Ecto neural progenitor cell (in vitro differentiated cells): Measurements from ENCODE around the gene IRF1.
"Not testable (repeated sequence)": the region's sequence is repeated elsewhere in the genome, so short reads cannot be mapped to it uniquely, and the experiment has no call there.

Experiments used
- DNase-seq: peaks from one replicate; pipeline ENCODE4 v3.0.0-alpha.2; 2018; ENCODE audit warnings: low spot score

The IRF1 gene

DNA sequence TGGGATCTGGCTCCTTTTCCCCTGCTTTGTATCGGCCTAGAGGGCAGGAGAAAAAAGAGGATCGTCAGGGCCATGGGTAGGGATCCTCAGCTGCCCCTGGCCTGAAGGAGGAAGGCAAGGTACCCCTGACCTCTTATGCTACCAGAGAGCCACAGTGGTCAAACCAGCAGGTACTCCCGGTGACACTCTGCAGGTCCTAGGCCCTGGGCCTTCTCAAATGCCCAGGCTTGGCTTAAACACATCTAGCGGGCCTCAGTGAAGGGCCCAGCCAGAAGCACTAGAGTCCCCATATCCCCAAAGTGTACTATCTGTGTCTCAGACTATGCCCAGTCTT lies 3.5 kb downstream of the IRF1 start:
- DNase-seq, result no peak

DNA sequence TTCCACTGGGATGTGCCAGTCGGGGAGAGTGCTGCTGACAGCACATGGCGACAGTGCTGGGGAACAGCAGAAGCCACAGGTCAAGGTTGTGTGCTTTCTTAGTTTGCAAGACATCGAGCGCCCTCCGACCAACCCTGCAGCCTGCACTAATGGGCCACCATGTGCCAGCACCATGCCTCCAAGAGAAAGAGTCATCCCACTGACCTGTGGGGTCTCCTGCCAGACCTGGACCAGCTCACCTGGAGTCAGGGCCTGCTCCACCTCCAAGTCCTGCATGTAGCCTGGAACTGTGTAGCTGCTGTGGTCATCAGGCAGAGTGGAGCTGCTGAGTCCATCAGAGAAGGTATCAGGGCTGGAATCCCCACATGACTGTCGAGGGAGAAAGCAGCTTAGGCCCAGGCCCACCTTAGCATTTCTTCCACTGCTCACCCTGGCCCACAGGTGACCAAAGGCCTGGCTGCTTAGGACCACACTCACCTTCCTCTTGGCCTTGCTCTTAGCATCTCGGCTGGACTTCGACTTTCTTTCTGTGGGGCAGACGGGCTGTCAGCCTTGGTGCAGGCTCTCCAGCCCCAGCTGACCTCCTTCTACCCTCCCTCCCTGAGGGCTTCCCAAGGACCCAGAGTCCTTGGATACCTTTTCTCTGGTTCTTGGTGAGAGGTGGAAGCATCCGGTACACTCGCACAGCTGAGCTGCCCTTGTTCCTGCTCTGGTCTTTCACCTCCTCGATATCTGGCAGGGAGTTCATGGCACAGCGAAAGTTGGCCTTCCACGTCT lies 4.1 kb downstream of the IRF1 start:
- no peak for DNase-seq

DNA sequence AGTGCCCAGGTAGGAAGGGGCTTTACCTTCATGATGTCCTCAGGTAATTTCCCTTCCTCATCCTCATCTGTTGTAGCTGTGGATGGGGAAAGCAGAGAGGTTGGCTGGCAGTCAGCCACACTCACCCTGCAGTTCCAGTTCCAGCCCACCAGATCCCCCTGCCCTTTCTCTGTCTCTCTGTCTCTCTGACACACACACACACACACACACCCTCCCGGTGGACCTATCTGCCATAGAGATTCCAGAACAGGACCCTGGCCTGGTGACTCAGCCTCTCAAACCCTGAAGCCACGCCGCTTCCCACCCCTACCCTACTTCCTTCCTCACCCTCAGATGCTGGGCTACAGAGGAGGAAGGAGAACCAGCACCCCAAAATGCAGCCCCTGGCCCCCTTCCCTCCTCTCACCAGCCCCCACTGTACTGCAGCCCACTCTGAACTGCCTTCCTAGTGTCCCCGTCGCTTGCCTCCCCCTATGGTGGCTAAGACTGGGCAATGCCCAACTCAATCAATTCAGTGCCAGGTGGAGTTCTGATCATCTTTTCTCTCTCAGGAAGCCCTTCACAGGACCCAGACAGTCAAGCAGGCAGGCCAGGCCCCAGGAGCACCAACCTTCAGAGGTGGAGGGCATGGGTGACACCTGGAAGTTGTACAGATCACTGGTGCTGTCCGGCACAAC lies 4.8 kb downstream of the IRF1 start:
- no peak for DNase-seq

DNA sequence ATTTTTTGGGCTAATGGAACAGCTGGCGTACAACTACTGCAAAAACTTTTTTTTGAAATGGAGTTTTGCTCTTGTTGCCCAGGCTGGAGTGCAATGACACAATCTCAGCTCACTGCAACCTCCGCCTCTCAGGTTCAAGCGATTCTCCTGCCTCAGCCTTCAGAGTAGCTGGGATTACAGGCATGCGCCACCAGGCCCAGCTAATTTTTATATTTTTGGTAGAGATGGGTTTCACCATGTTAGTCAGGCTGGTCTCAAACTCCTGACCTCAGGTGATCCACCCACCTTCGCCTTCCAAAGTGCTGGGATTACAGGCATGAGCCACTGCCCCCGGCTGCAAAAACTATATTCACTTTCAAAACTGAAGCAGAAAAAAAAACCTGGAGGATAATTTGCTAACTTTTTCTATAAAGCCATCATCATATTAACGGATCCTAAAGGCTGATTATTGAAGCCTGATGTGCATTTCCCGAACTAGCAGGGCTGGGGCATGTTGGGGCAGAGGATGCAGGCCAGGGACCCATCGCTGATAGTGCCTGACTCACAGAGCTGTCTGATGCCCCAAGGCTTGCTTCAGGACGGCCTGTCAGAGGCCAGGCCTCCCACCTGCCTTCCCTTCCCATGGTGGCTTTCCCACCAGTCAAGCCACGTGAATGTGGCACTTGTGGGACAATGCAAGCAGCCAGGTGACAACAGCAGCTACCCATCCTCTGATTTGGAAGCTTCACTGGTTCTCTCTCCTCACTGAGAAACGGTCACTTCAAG lies 5.5 kb downstream of the IRF1 start:
- not testable (repeated sequence) for DNase-seq

DNA sequence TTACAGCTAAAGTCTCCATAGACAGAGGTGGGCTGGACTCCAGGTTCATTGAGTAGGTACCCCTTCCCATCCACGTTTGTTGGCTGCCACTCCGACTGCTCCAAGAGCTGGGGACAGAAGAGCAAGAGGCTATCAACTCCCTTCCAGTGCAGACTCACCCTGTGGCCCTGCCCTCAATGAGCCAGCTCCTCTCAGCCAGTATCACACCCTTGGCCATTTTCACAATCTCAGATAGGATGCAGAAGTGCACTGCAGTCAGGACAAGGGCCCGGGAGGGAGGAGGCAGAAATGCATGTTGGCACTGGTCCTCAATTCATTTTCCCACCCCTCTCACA lies 6.2 kb downstream of the IRF1 start:
- DNase-seq, result no peak

DNA sequence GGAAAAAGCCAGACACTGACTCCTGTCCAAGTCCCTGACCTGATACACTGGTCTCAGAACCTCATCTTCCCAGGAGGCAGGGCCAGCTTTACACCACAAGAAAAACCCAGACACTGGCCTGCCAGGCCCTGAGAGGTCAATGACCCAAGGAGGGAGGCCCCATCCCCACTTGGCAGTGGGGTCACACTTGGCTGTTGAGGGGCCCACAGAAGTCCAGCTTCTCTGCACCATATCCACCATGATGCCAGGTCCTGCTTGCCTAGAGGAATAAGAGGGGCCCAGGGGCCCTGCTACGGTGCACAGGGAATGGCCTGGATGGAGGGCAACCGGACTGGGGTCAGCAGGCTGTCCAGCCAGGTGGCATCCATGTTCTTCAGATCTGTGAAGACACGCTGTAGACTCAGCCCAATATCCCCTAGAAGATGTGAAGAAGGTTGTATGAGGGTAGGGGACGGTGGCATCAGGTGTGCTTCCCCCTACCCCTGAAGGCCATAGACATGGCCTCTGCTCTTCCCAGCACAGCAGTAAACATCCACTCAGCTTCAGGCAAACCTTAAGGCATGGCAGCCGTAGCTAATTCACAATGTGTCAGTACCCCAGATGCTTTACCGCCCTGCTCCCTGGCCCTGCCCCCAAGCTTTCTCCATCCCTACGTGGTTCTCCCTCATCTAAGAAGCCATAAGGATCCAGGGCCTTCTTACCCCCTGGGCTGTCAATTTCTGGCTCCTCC lies 6.7 kb downstream of the IRF1 start:
- DNase-seq, result no peak

DNA sequence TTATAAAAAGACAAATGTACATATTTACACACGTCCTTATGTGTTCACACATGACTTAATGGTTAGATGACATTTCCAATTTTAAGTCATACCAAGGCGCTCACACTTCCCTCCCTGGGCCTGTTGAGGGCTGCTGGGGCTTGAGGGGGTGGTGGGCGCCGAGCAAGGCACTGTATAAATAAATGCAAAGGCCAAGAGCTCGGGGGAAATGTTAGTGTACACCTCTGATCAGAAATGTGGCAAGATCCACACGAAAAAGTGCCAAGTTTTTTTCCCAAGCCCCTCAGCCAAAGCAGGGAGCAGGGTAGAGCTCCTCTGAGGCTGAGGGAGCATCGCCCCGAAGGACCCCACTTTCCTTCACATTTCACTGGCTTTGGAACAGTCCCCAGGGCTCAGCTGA lies 7.5 kb downstream of the IRF1 start:
- DNase-seq, result no peak

DNA sequence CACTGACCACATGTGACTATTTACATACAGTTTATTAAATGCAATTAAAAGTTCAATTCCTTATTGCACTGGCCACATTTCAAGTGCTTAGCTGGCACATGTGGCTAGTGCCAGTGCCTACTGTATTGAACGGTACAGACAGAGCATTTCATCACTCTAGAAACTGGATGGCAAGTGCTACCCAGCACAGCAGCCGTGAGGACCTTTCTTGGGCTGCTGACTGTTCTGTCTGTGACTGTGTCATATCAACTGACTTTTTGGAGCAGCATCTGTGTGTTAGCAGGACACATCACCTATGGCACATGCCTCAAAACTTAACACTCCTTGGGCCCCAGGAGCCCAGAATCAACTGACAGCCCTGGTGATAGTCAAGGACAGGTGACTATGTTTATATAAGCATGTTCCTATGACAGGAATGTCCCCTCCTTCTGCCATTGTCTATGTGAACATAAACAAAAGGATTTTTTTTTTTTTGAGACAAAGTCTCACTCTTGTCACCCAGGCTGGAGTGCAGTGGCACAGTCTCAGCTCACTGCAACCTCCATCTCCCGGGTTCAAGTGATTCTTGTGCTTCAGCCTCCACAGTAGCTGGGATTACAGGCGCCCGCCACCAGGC lies 8.9 kb downstream of the IRF1 start:
- no peak for DNase-seq

DNA sequence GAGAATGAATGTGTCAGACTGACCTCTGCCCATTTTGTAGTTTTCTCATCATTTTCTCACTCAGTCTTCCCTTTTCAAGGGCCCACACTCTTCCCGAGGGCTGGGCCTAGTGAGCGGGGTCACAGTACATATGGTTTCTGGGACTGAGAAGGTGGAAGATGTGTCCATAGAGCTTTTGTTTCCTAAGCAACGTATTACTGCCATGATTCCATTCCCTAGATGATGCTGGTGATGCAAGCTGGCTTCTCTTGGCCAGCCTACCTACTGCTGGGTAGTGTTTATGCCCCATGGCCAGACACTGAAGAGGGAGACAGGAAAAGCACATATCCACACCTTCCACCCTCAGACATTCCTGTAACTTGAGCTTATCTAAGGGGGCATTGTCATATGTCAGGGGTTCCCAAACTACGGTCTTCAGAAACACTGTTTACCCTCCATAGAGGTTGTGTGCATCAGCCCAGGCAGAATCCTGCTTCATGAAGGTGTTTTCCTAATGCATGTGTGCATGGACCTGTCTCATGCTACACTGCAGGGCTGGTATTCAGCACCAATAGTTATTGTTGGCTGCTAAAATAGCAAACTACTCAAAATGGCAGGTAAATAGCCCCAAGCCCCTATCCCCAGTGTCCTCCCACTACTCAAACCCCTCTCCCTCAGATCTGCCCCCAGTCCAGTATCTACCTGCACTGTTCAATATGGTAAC lies 9.5 kb downstream of the IRF1 start:
- no peak for DNase-seq

DNA sequence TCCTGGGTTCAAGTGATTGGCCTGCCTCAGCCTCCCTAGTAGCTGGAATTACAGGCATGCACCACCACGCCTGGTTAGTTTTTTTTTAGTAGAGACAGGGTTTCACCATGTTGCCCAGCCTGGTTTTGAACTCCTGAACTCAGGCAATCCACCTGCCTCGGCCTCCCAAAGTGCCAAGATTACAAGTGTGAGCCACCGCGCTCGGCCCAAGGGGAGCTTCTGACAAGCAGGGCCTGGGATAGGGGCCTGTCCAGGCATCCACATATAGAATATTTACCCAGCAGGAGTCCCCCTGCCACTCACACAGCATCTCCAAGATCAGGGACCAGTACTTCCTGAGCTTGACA lies 10.1 kb downstream of the IRF1 start:
- DNase-seq, result no peak

DNA sequence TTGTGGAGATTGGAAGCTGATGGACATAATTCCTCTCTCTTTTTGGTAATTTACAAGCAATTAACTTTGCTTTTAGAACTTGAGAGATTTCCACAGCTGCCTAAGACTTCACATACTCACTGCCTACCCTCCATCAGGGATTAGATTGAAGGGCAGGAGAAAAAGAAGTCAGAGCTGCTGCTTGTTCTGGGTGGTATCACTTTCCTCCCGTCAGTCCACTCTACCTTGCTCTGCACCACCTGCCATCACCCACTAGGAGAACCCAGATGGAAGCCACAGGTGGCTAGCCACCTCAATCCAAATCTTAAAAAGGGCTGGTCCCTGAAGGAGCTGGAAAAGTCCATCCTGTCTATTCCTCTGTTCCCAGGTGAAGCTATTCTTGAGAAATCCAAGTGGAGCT lies 10.5 kb downstream of the IRF1 start:
- no peak for DNase-seq

DNA sequence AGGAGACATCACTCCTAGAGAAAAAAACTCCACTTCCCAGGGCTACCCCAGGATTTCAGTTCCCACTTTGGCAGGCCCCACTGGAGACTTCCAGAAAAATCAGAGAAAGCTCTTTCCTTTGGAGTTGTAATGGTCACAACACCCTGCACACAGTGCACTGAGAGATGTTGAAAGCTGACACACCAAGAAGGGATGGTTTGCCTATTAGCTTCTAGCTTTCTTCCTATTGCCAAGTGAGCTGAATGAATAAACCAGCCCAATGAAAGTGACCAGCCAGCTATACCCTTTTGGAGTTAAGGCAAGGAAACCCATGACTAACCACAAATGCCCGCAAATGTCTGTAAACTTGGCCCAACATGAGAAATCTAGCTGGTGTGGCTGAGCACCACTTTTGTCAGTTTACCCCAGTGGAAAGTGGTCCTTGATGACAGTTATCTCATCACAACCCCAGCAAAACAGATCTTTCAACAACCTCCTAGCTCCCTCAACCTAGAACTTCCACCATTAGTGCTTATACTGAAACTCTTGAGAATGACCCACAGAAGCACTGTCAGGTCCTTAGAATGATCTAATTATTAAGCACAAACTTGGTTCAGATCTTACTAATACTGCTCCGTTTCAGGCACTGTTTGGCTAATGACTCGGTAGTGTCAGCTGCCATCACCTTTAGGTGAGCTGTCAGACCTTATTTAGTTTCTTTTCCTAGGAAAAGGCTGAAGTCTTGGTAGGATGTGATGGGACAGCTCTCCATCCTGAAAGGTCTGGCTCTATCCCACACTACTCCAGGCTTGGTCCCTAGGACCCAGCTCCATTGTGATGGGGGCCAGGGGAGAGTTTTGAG lies 11.2 kb downstream of the IRF1 start:
- no peak for DNase-seq

DNA sequence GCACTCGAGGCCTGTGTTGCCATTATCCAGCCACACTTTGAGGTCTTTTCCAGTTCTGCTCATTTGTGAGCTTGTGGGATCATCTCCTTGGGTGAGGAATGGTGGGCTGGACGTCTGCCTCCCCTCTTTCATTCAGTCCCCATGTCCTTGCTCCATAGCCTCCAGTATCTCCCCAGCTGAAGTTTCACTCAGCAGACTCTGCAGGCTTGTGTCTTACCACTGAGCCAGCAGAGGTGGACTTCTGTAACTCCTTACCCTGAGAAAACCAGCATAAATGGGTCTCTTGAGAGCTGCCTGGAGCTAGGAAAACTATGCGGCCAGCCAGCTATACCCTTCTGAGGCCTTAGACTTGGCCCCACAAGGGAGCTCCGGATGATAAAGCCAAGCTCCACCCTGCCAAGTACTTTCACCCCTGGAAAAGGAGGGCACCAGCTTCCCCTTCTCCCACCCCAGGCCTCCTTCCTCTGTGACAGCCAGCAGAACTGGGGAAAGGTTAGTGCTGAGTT lies 12.2 kb downstream of the IRF1 start:
- no peak for DNase-seq

DNA sequence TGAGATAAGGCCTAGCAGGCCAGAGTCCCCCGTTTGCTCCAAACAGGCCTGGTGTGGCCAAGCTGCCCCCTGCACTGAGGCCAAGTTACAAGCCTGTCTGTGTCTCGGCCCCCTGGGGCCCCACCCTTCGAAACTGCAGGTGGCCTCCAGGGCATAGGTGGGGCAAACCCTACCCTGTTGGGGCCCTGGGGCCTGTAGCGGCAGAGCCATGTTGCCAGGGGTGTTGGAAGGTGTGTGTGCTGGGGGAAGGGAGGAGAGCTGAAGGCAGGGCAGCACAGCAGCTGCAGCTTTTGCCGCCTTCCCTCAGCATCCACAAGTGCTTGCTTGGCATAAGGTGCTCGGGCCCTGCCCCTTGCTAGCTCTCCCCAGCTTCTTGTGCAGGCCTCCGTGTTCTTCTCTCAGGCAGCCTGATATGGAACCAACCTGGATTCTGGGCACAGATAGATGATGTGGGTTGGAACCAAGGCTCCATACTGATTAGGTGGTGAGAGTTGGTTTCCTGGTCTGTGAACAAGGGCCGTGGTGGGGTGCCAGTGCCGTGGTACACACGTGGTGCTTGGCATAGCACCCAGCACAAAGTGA lies 12.7 kb downstream of the IRF1 start:
- DNase-seq, result no peak

DNA sequence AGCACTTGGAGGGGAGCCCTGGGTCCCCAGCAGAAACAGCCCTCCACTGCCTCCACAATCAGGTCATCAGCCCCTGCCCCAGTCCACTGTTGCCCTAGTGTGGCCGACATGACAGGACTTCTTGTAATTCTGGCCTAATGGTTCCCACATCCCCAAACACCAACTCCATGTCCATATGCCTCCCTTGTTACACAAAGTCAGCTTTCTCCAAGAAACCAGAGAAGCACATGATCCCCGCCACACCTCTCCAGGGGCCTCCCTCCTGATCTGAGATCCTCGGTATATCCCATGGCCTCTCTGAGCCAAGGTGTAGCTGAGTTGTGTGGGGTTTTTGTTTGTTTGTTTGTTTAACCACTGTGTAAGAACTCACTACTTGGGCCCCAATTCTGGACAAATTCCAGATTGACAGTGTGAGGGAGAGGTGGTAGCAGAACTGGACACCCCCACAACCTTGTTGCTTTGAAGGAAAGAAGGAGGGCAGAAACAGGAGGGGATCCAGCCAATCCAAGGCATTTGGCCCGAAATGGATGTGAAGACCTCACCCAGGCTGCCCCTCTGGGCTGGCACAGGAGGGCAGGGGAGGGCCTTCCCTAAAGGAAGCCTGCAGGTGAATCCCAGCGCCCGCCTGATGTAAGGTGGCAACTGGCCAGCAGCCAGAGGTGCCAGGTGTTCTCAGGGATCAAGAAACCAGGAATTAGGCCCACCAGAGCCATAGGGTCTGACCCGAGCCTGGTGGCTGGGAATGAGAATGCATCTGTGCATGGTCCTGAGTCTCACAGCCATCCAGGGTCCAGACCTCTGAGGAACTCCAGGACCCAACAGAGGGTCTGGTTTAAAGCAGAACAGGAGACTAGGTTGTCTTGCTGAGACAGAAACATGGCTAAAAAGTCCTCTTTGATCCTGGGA lies 13.4 kb downstream of the IRF1 start:
- DNase-seq, result no peak

DNA sequence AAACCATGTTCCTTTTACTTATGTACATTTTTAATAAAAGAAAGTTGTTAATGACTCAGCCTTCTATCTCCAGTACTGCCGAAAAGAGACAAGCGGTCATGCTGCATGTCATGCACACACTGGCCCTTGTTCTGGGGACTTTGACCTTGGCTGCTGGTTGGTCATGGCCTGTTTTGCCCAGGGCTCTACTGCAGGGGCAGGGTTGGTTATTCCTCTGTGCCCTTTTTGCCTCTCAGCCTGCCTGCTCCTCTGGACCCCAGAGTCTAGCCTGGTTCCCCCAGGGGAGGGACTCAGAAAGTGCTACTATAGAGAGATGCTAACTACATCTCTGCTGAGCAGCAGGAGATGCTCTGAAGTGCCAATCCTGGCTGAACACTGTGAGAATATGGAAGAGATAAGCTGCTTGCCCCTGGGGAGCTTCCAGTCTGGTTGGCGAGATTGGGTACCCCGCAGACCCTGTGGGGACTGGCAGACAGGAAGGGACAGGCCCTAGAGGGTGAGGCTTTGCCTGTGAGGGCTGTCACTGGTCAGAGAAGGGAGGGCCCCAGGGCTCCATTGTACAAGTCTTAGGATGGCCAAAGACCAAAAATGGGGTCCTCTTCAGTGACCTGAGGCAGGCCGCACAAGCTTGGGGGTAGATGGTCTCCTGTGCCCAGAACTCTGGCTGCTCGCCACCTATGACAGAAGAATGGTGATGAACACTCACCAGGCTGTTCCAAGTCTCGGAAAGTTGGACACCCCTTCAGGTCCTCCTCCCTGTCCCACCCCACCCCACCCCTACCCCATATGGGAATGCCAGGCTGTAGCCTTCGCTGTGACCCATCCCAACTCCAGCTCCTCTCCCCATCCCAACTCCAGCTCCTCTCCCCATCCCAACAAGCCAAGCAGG lies 14.3 kb downstream of the IRF1 start:
- no peak for DNase-seq

DNA sequence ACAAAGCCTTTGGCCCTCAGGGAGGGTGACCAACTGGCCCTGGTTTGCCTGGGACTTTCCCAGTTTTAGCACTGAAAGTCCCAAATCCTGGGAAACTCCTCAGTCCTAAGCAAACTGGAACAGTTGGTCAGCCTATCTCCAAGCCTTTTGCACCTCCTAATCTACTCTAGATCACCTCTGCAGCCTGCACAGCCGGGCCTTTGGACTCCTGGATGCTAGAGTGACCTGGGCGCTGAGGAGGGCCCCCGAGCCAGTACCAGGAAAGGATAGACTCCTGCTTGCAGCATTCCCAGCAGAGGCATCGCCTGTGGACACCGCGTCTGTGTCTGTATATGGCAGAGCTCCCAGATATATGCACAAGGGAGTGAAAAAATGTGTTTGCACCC lies 15.1 kb downstream of the IRF1 start:
- no peak for DNase-seq

DNA sequence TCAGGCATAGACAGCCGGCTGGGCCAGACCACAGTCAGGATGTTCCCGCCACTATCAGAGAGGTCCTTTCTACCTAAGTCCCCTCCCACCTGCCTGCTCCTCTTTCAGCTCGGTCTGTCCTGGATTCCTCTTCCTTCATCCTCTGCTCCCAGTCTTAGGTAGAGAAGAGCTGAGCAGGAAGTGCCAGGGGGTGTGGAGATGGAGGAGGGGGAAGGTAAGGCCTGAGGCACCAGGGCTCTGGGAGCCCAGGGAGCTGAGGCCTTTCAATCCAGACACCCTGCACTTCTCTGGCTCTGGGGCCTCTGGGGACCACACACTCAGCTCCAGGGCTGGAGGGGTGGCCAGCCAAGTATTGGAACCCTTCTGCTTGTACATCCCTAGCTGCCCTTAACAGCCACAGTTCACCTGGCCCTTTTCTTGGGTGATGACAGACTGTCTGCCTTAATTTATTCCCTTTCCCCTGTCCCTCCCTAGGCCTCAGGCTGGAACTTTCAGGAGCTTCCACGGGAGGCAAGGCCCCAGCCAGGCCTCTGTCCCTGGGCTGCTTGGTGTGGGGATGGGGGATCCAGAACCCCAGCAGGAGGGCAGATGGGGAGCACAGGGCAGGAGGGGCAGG lies 15.6 kb downstream of the IRF1 start:
- DNase-seq, result no peak
